GM12878 (cell line): ENCODE data around the gene KMT2B. TPM values are rescaled to one million over a fixed set of nuclear protein-coding genes. Genes with fewer than 3 reads are reported as not detected.

Source experiments
- ATAC-seq: fragments of 200-7000 bp; cut with Tn5 transposase; 3 replicates; pipeline ENCODE4 v1.9.1; 2020; ENCODE audit warnings: mild to moderate bottlenecking, moderate library complexity
- BruUV-seq: library from RNA; stranded (reverse); fragments of 400-500 nt; replicated peaks from 2 replicates; lab custom pipeline; 2021; lab: Mats Ljungman, UMichigan
- CTCF ChIA-PET: fragments of 300-600 bp; sonication (Branson Sonifier 250); formaldehyde crosslinking; extraction: SDS; loops from one replicate; lab custom pipeline; 2021; ENCODE audit warnings: inconsistent platforms; lab: Yijun Ruan, JAX
- POLR2A ChIA-PET: fragments of 350-600 bp; formaldehyde crosslinking; extraction: SDS; loops from one replicate; lab custom pipeline; 2021; ENCODE audit warnings: inconsistent platforms; lab: Charles Lee
- RAD21 ChIA-PET: fragments of 300-600 bp; sonication (Branson Sonifier 250); formaldehyde crosslinking; loops from one replicate; lab custom pipeline; 2023; ENCODE audit warnings: antibody characterized with exemption; ENCODE audit not compliant: unreplicated experiment; lab: Charles Lee
- SMC1A ChIA-PET: fragments of 300-600 bp; sonication (Branson Sonifier 250); formaldehyde crosslinking; loops from one replicate; lab custom pipeline; 2023; ENCODE audit not compliant: unreplicated experiment, uncharacterized antibody; lab: Charles Lee
- DNase-seq: peaks from one replicate; pipeline ENCODE4 v3.0.0-alpha.2; 2011; ENCODE audit warnings: low read depth, low spot score
- FAIRE-seq: peaks from 3 replicates; lab custom pipeline; 2011; peaks lifted over from hg19 to GRCh38; lab: Jason Lieb, UNC
- H2AFZ ChIP-seq: 2 replicates; pipeline ENCODE4 v1.6.0; 2011; ENCODE audit warnings: low read depth, low read length, control low read depth; ENCODE audit not compliant: control insufficient read depth
- H3K27ac ChIP-seq: 2 replicates; pipeline ENCODE4 v1.5.1; 2011; ENCODE audit warnings: control low read depth; ENCODE audit not compliant: control insufficient read depth, insufficient read depth
- H3K27me3 ChIP-seq, 2 experiments: replicated peaks in 1 of 2; 2 replicates each; pipeline versions ENCODE4 v1.6.0 to v1.6.1; 2011; ENCODE audit warnings: low read length in 1 of 2; ENCODE audit not compliant: control insufficient read depth in 2 of 2, insufficient read depth in 2 of 2
- H3K36me3 ChIP-seq, 2 experiments: 2 replicates each; pipeline ENCODE4 v1.5.1; 2011; ENCODE audit warnings: low read length in 1 of 2; ENCODE audit not compliant: control insufficient read depth in 2 of 2, insufficient read depth in 2 of 2
- H3K4me1 ChIP-seq: 2 replicates; pipeline ENCODE4 v1.6.1; 2011; ENCODE audit warnings: mild to moderate bottlenecking, low read length, moderate library complexity, mixed read lengths; ENCODE audit not compliant: control insufficient read depth, insufficient read depth
- H3K4me2 ChIP-seq: 2 replicates; pipeline ENCODE4 v1.6.0; 2011; ENCODE audit warnings: control low read depth; ENCODE audit not compliant: control insufficient read depth, insufficient read depth
- H3K4me3 ChIP-seq: fragments of 200-600 bp; sonication (generic); 2 replicates; pipeline ENCODE4 v1.5.1; 2016
- H3K79me2 ChIP-seq: 2 replicates; pipeline ENCODE4 v1.6.0; 2011; ENCODE audit warnings: low read length; ENCODE audit not compliant: control insufficient read depth, insufficient read depth
- H3K9ac ChIP-seq: 2 replicates; pipeline ENCODE4 v1.8.0; 2011; ENCODE audit warnings: low read length, control low read depth, mixed read lengths; ENCODE audit not compliant: control insufficient read depth, insufficient read depth
- H3K9me3 ChIP-seq: replicated peaks from 3 replicates; pipeline ENCODE4 v1.5.1; 2011; ENCODE audit warnings: mild to moderate bottlenecking, low read length; ENCODE audit not compliant: control insufficient read depth, insufficient read depth
- H4K20me1 ChIP-seq: 2 replicates; pipeline ENCODE4 v1.6.0; 2011; ENCODE audit not compliant: control insufficient read depth, insufficient read depth
- ASH2L ChIP-seq: fragments of 300-600, 200-600 bp; sonication (generic); IDR thresholded peaks from 2 replicates; pipeline ENCODE4 v1.6.1; 2017; ENCODE audit warnings: low read depth, mild to moderate bottlenecking, borderline replicate concordance
- CHD2 ChIP-seq: IDR thresholded peaks from 2 replicates; pipeline ENCODE4 v1.6.1; 2011; ENCODE audit warnings: low read depth, low read length, improper control_type of control experiment, borderline replicate concordance
- CHD4 ChIP-seq: fragments of 200-600 bp; sonication (generic); IDR thresholded peaks from 2 replicates; pipeline ENCODE4 v1.6.1; 2016; ENCODE audit warnings: mild to moderate bottlenecking
- MXI1 ChIP-seq: fragments of 150-350 bp; IDR thresholded peaks from 2 replicates; pipeline ENCODE4 v1.6.1; 2011; ENCODE audit warnings: low read depth, mild to moderate bottlenecking, inconsistent platforms, low read length, improper control_type of control experiment
- NBN ChIP-seq: fragments of 450-650 bp; IDR thresholded peaks from 2 replicates; pipeline ENCODE4 v1.6.1; 2016
- NFIC ChIP-seq: IDR thresholded peaks from 2 replicates; pipeline ENCODE4 v1.6.1; 2012; ENCODE audit warnings: low read depth, mild to moderate bottlenecking, inconsistent platforms, low read length, moderate library complexity
- TAF1 ChIP-seq: IDR thresholded peaks from 2 replicates; pipeline ENCODE4 v1.6.1; 2011; ENCODE audit warnings: mild to moderate bottlenecking, low read depth, low read length, borderline replicate concordance
- WGBS: methylation state at CpG from one replicate; pipeline ENCODE4 v1.1.6; 2016; ENCODE audit warnings: low lambda C conversion rate; ENCODE audit not compliant: insufficient replicate concordance, insufficient coverage; ENCODE audit errors: missing lambda C conversion rate; 5-methylcytosine and 5-hydroxymethylcytosine counted together
- in situ Hi-C: fragments of 300-500 bp; cut with MboI; formaldehyde crosslinking; loops from 9 replicates; pipeline ENCODE4 v1.14.3; 2018; ENCODE audit warnings: mixed read lengths
- intact Hi-C: fragments of 100-400 bp; cut with micrococcal nuclease; formaldehyde crosslinking; loops from one replicate; pipeline ENCODE4 v1.14.2; 2022; ENCODE audit not compliant: unreplicated experiment
- polyA plus RNA-seq, 11 experiments: library from polyadenylated mRNA; depleted of rRNA in 4 of 11; unstranded in 6 of 11; stranded (reverse) in 5 of 11; fragments of >200 nt; fragmentation: Nextera tagmentation in 4 of 11; fragmentation: Illumina TruSeq in 1 of 11; extraction: Ambion mirVana in 4 of 11; extraction: Trizol in 1 of 11; gene quantifications; 1 replicate in 1 of 11; 2 replicates in 10 of 11; pipeline versions ENCODE4 v1.2.1 to v1.2.3, GENCODE V29; 2011 to 2016; ENCODE audit warnings: inconsistent platforms in 2 of 11, missing spikeins in 2 of 11, low read depth in 1 of 11
- total RNA-seq, 4 experiments: library from RNA; depleted of rRNA in 3 of 4; stranded (reverse); fragments of >200 nt in 3 of 4; fragmentation: Illumina TruSeq in 1 of 4; extraction: Trizol in 1 of 4; gene quantifications; 2 replicates each; pipeline versions ENCODE4 v1.2.1 to v1.2.3, GENCODE V29; 2013 to 2021
- TF ChIP-seq, protein P1 (sequence below): IDR thresholded peaks from 2 replicates; pipeline ENCODE4 v1.6.1; 2011; ENCODE audit warnings: borderline replicate concordance, low read depth, mild to moderate bottlenecking, moderate library complexity, mixed read lengths, low read length; ENCODE audit not compliant: insufficient read depth; ENCODE audit errors: extremely low read length
- TF ChIP-seq, protein P2 (sequence below): IDR thresholded peaks from 2 replicates; pipeline ENCODE4 v1.6.1; 2012; ENCODE audit warnings: low read depth, low read length, improper control_type of control experiment

KMT2B gene
- total and polyA plus RNA-seq, 10 of the 15 experiments (the other 5 are each of a cell fraction or from before 2014, with no cell fraction given), result 0.71 to 35.6 (median 6.0) TPM

DNA sequence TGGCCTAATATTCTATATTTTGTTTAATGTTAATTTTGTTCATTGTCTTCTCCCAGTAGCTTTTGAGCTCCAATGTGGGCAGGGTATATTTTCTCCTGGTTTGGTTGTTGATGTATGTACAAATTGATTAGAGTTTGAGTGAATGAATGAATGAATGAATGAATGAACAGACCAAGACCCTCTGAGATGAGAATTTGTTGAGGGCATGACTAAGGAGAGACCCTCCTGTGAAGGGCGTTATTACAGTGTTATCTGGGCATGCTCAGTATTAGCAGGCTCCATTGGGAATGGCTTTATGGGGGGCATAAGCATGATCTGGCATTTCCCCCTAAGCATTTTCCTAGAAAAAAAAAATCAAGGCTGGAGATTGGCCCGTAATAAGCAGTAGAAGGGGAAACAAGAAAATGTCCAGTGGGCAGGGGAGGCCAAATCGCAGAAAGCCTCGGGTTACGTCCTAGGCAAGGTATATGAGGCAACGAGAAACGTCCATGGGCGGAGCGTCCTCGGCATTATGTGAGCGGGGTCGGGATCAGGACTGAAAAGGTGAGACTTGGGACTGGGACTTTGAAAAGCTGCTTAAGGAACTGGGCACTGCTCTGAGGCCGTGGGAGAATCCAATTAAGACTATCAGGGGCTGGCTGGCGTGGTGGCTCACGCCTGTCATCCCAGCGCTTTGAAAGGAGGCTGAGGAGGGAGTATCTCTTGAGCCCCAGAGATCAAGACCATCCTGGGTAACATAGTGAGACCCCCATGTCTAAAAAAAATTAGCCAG, 56.7 kb downstream of the KMT2B start:
- SMC1A ChIA-PET, result no interaction called here
- H3K79me2 ChIP-seq, result no peaks in the 10 kb centered on the region
- peak; percentile 59 for FAIRE-seq
- RAD21 ChIA-PET, result no interaction called here
- DNase-seq, result no peak
- H4K20me1 ChIP-seq, result no peaks in the 10 kb centered on the region
- POLR2A ChIA-PET, result interaction anchor here (0.6 to 1.9 kb wide), 2 partner anchors 34 to 127 kb away, joined by 4 to 8 read pairs; partner anchors contain the start of gene COX6B1
- CTCF ChIA-PET, result no interaction called here
- in situ Hi-C loops, result no loop called here
- no peak overlapping the region for H3K9ac ChIP-seq
- H2AFZ ChIP-seq, result peak overlapping the region; percentile 59; the same call in 1 of the 2 replicates
- WGBS, result 54% methylated on average over 16 of the region's 16 CpGs
- H3K4me1 ChIP-seq, result no peaks in the 10 kb centered on the region
- intact Hi-C loops, result no loop called here
- no peaks in the 10 kb centered on the region; a peak in 1 of 4 replicates for H3K36me3 ChIP-seq
- H3K9me3 ChIP-seq, result no peaks in the 10 kb centered on the region
- no TSS peak for BruUV-seq
- ATAC-seq, result no peak
- peak overlapping the region; percentile 86 for H3K4me2 ChIP-seq
- no peaks in the 10 kb centered on the region for H3K27me3 ChIP-seq
- H3K27ac ChIP-seq, result no peak overlapping the region
- H3K4me3 ChIP-seq, result no peak overlapping the region
- no peak for TF ChIP-seq ASH2L
- TF ChIP-seq NFIC, result no peak
- TF ChIP-seq, protein P1, sequence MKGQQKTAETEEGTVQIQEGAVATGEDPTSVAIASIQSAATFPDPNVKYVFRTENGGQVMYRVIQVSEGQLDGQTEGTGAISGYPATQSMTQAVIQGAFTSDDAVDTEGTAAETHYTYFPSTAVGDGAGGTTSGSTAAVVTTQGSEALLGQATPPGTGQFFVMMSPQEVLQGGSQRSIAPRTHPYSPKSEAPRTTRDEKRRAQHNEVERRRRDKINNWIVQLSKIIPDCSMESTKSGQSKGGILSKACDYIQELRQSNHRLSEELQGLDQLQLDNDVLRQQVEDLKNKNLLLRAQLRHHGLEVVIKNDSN, result no peak
- TF ChIP-seq TAF1, result no peak
- no peak for TF ChIP-seq MXI1
- TF ChIP-seq, protein P2, sequence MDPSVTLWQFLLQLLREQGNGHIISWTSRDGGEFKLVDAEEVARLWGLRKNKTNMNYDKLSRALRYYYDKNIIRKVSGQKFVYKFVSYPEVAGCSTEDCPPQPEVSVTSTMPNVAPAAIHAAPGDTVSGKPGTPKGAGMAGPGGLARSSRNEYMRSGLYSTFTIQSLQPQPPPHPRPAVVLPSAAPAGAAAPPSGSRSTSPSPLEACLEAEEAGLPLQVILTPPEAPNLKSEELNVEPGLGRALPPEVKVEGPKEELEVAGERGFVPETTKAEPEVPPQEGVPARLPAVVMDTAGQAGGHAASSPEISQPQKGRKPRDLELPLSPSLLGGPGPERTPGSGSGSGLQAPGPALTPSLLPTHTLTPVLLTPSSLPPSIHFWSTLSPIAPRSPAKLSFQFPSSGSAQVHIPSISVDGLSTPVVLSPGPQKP, result no peak
- no peak for TF ChIP-seq CHD4
- TF ChIP-seq NBN, result no peak
- no peak for TF ChIP-seq CHD2
